K562 (cell line): ENCODE data around the gene CTSL. TPM values are rescaled to one million over a fixed set of nuclear protein-coding genes. Genes with fewer than 3 reads are reported as not detected.

Experiments
- ATF7 ChIP-seq: fragments of 450-650 bp; IDR thresholded peaks from 2 replicates; pipeline ENCODE4 v1.7.1; 2014; ENCODE audit warnings: mild to moderate bottlenecking, moderate library complexity
- ELF1 ChIP-seq: fragments of 200-800 bp; sonication (Bioruptor generic); IDR thresholded peaks from 2 replicates; pipeline ENCODE4 v1.6.1; 2016; ENCODE audit warnings: missing genetic modification characterization, missing compliant biosample characterization
- HMGN3 ChIP-seq: IDR thresholded peaks from 2 replicates; pipeline ENCODE4 v1.6.1; 2011; ENCODE audit warnings: borderline replicate concordance, low read depth, mild to moderate bottlenecking, mixed read lengths, low read length; ENCODE audit not compliant: insufficient read length; ENCODE audit errors: extremely low read depth
- NRF1 ChIP-seq, 2 experiments: fragments of 450-650 bp; IDR thresholded peaks in 1 of 2; conservative IDR thresholded peaks in 1 of 2; 2 replicates each; pipeline ENCODE4 v1.6.1; 2014; ENCODE audit warnings: mild to moderate bottlenecking in 2 of 2
- POLR2AphosphoS5 ChIP-seq: IDR thresholded peaks from 2 replicates; pipeline ENCODE4 v1.6.1; 2011; ENCODE audit warnings: mild to moderate bottlenecking, low read depth, low read length, moderate library complexity; ENCODE audit not compliant: control insufficient read depth, insufficient read depth
- SAP30 ChIP-seq: fragments of 200-600 bp; sonication (generic); IDR thresholded peaks from 2 replicates; pipeline ENCODE4 v1.6.1; 2012; ENCODE audit warnings: borderline replicate concordance, low read depth, mild to moderate bottlenecking, moderate library complexity, low read length, control low read depth, inconsistent platforms; ENCODE audit not compliant: insufficient read depth, poor library complexity, severe bottlenecking
- SPI1 ChIP-seq: IDR thresholded peaks from 2 replicates; pipeline ENCODE4 v1.6.1; 2011; ENCODE audit warnings: low read depth, low read length, control low read depth, borderline replicate concordance
- TGIF2 ChIP-seq: sonication (generic); formaldehyde crosslinking; IDR thresholded peaks from 2 replicates; pipeline ENCODE4 v1.8.1; 2022; ENCODE audit warnings: mild to moderate bottlenecking, missing genetic modification reagents, moderate library complexity
- ZBTB1 ChIP-seq: sonication (generic); formaldehyde crosslinking; IDR thresholded peaks from 2 replicates; pipeline ENCODE4 v1.8.1; 2023; ENCODE audit warnings: missing genetic modification reagents, low read depth, mild to moderate bottlenecking, borderline replicate concordance
- polyA plus RNA-seq, 8 experiments: library from polyadenylated mRNA; depleted of rRNA in 4 of 8; stranded (reverse) in 5 of 8; unstranded in 3 of 8; fragments of >200 nt; fragmentation: Nextera tagmentation in 2 of 8; fragmentation: Illumina TruSeq in 1 of 8; extraction: Ambion mirVana in 2 of 8; extraction: Trizol in 1 of 8; gene quantifications; 2 replicates each; pipeline versions ENCODE4 v1.2.1 to v1.2.3, GENCODE V29; 2011 to 2014; ENCODE audit warnings: inconsistent platforms in 1 of 8, missing spikeins in 1 of 8
- total RNA-seq, 7 experiments: library from RNA; depleted of rRNA in 6 of 7; stranded (reverse); fragments of >200 nt in 6 of 7; fragmentation: Illumina TruSeq in 2 of 7; extraction: Trizol in 2 of 7; gene quantifications; 2 replicates each; pipeline versions ENCODE4 v1.2.1 to v1.2.3, GENCODE V29; 2011 to 2021; ENCODE audit warnings: low replicate concordance in 1 of 7
- TF ChIP-seq, protein P1 (sequence below): fragments of 450-650 bp; IDR thresholded peaks from 2 replicates; pipeline ENCODE4 v1.6.1; 2017; ENCODE audit warnings: antibody characterized with exemption, mild to moderate bottlenecking
- TF ChIP-seq, protein P2 (sequence below): sonication (generic); formaldehyde crosslinking; IDR thresholded peaks from 2 replicates; pipeline ENCODE4 v1.8.1; 2023; ENCODE audit warnings: mild to moderate bottlenecking, missing genetic modification reagents
- TF ChIP-seq, protein P3 (sequence below): conservative IDR thresholded peaks from 2 replicates; pipeline ENCODE4 v1.6.1; 2011; ENCODE audit warnings: low read depth, mild to moderate bottlenecking, low read length; ENCODE audit not compliant: control insufficient read depth
- TF ChIP-seq, protein P4 (sequence below): sonication (generic); formaldehyde crosslinking; IDR thresholded peaks from 2 replicates; pipeline ENCODE4 v1.8.0; 2022; ENCODE audit warnings: missing genetic modification reagents, mild to moderate bottlenecking, moderate library complexity, borderline replicate concordance
- TF ChIP-seq, protein P5 (sequence below): fragments of 200-400 bp; formaldehyde crosslinking; IDR thresholded peaks from 2 replicates; pipeline ENCODE4 v1.6.1; 2017; ENCODE audit warnings: mild to moderate bottlenecking, low read depth, low read length, moderate library complexity

CTSL gene
- total and polyA plus RNA-seq, 9 of the 15 experiments (the other 6 are each of a cell fraction or from before 2014, with no cell fraction given) = 55.9 to 165 (median 93.7) TPM

DNA sequence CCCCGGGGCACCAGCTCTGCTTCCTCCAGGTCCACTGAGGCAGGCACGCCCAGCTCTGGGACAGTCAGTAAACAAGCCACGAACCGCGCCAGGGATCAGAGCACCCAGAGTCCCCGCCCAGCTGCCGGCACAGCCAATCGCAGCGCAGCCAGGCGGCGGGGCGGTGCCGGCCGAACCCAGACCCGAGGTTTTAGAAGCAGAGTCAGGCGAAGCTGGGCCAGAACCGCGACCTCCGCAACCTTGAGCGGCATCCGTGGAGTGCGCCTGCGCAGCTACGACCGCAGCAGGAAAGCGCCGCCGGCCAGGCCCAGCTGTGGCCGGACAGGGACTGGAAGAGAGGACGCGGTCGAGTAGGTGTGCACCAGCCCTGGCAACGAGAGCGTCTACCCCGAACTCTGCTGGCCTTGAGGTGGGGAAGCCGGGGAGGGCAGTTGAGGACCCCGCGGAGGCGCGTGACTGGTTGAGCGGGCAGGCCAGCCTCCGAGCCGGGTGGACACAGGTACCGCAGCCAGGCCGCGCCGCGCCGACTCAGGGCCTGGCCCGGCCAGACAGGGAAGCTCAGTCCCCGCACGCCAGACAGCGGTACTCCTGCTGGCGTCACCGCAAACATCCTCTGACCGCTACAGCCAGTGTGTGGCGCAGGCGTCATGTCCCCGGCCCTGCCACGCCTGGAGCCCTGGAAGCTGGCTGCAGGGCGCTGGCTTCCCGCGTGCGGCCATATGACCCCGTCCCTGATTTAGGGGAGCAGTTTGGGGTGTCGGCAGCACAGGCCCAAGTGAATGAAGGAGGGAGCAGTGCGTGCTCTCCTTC lies at the start of gene CTSL (continued):
- TF ChIP-seq, protein P1, sequence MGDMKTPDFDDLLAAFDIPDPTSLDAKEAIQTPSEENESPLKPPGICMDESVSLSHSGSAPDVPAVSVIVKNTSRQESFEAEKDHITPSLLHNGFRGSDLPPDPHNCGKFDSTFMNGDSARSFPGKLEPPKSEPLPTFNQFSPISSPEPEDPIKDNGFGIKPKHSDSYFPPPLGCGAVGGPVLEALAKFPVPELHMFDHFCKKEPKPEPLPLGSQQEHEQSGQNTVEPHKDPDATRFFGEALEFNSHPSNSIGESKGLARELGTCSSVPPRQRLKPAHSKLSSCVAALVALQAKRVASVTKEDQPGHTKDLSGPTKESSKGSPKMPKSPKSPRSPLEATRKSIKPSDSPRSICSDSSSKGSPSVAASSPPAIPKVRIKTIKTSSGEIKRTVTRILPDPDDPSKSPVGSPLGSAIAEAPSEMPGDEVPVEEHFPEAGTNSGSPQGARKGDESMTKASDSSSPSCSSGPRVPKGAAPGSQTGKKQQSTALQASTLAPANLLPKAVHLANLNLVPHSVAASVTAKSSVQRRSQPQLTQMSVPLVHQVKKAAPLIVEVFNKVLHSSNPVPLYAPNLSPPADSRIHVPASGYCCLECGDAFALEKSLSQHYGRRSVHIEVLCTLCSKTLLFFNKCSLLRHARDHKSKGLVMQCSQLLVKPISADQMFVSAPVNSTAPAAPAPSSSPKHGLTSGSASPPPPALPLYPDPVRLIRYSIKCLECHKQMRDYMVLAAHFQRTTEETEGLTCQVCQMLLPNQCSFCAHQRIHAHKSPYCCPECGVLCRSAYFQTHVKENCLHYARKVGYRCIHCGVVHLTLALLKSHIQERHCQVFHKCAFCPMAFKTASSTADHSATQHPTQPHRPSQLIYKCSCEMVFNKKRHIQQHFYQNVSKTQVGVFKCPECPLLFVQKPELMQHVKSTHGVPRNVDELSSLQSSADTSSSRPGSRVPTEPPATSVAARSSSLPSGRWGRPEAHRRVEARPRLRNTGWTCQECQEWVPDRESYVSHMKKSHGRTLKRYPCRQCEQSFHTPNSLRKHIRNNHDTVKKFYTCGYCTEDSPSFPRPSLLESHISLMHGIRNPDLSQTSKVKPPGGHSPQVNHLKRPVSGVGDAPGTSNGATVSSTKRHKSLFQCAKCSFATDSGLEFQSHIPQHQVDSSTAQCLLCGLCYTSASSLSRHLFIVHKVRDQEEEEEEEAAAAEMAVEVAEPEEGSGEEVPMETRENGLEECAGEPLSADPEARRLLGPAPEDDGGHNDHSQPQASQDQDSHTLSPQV = peak; percentile 57; the same call in 1 of the 2 replicates
- TF ChIP-seq, protein P2, sequence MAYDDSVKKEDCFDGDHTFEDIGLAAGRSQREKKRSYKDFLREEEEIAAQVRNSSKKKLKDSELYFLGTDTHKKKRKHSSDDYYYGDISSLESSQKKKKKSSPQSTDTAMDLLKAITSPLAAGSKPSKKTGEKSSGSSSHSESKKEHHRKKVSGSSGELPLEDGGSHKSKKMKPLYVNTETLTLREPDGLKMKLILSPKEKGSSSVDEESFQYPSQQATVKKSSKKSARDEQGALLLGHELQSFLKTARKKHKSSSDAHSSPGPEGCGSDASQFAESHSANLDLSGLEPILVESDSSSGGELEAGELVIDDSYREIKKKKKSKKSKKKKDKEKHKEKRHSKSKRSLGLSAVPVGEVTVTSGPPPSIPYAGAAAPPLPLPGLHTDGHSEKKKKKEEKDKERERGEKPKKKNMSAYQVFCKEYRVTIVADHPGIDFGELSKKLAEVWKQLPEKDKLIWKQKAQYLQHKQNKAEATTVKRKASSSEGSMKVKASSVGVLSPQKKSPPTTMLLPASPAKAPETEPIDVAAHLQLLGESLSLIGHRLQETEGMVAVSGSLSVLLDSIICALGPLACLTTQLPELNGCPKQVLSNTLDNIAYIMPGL (CRISPR knock-in tag) = peak; percentile 66; the same call in 1 of the 2 replicates
- TF ChIP-seq POLR2AphosphoS5 (no peak), ZBTB1 (CRISPR knock-in tag) (peak; percentile 100), HMGN3 (peak; percentile 31), ATF7 (peak; percentile 72; the same call in 1 of the 2 replicates), NRF1 (conservative IDR thresholded peaks at IDR 0.05 in 1 of 2, IDR thresholded peaks at IDR 0.05 in 1 of 2) (peak; percentile 92 to 94), SAP30 (peak; percentile 40), SPI1 (no peak), TGIF2 (CRISPR knock-in tag) (0 out of 2 replicates have a peak, but pooled peaks have one; percentile 34), ELF1 (tag) (no peak)
- TF ChIP-seq, protein P3, sequence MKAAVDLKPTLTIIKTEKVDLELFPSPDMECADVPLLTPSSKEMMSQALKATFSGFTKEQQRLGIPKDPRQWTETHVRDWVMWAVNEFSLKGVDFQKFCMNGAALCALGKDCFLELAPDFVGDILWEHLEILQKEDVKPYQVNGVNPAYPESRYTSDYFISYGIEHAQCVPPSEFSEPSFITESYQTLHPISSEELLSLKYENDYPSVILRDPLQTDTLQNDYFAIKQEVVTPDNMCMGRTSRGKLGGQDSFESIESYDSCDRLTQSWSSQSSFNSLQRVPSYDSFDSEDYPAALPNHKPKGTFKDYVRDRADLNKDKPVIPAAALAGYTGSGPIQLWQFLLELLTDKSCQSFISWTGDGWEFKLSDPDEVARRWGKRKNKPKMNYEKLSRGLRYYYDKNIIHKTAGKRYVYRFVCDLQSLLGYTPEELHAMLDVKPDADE = 0 out of 2 replicates have a peak, but pooled peaks have one; percentile 29
- TF ChIP-seq, protein P4, sequence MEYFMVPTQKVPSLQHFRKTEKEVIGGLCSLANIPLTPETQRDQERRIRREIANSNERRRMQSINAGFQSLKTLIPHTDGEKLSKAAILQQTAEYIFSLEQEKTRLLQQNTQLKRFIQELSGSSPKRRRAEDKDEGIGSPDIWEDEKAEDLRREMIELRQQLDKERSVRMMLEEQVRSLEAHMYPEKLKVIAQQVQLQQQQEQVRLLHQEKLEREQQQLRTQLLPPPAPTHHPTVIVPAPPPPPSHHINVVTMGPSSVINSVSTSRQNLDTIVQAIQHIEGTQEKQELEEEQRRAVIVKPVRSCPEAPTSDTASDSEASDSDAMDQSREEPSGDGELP (CRISPR knock-in tag) = peak; percentile 93
- TF ChIP-seq, protein P5, sequence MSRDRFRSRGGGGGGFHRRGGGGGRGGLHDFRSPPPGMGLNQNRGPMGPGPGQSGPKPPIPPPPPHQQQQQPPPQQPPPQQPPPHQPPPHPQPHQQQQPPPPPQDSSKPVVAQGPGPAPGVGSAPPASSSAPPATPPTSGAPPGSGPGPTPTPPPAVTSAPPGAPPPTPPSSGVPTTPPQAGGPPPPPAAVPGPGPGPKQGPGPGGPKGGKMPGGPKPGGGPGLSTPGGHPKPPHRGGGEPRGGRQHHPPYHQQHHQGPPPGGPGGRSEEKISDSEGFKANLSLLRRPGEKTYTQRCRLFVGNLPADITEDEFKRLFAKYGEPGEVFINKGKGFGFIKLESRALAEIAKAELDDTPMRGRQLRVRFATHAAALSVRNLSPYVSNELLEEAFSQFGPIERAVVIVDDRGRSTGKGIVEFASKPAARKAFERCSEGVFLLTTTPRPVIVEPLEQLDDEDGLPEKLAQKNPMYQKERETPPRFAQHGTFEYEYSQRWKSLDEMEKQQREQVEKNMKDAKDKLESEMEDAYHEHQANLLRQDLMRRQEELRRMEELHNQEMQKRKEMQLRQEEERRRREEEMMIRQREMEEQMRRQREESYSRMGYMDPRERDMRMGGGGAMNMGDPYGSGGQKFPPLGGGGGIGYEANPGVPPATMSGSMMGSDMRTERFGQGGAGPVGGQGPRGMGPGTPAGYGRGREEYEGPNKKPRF = no peak
